HepG2 (cell line): ENCODE data around the gene TMEM154. TPM values are rescaled to one million over a fixed set of nuclear protein-coding genes. Genes with fewer than 3 reads are reported as not detected.

ENCODE experiments used
- ATAC-seq: fragments of 200-7000 bp; cut with Tn5 transposase; 3 replicates; pipeline ENCODE4 v1.9.1; 2020; ENCODE audit warnings: mild to moderate bottlenecking, moderate library complexity
- BruUV-seq: library from RNA; stranded (reverse); fragments of 400-500 nt; replicated peaks from 2 replicates; lab custom pipeline; 2021; lab: Mats Ljungman, UMichigan
- CTCF ChIA-PET: fragments of 300-600 bp; formaldehyde crosslinking; extraction: SDS; loops from one replicate; lab custom pipeline; 2021; ENCODE audit warnings: low total read pairs, inconsistent platforms, low intra/inter-chr PET ratio; lab: Yijun Ruan, JAX
- POLR2A ChIA-PET: fragments of 350-600 bp; sonication (Branson Sonifier 250); formaldehyde crosslinking; loops from one replicate; lab custom pipeline; 2020; ENCODE audit warnings: antibody characterized with exemption, inconsistent platforms; lab: Yijun Ruan, JAX
- DNase-seq: peaks from one replicate; pipeline ENCODE4 v3.0.0-alpha.2; 2015; ENCODE audit warnings: low spot score
- FAIRE-seq: peaks from 3 replicates; lab custom pipeline; 2011; peaks lifted over from hg19 to GRCh38; lab: Jason Lieb, UNC
- H2AFZ ChIP-seq: one replicate; pipeline ENCODE4 v1.6.1; 2011; ENCODE audit warnings: low read length, inconsistent platforms
- H3K27ac ChIP-seq: fragments of 300-600 bp; 3 replicates; pipeline ENCODE4 v1.8.0; 2011; ENCODE audit warnings: mixed run types, mild to moderate bottlenecking, mixed read lengths, low read length, inconsistent platforms; ENCODE audit not compliant: insufficient read depth; ENCODE audit errors: extremely low read length
- H3K27me3 ChIP-seq, 2 experiments: fragments of 200-600 bp in 1 of 2; 2 replicates in 1 of 2; 3 replicates in 1 of 2; pipeline versions ENCODE4 v1.6.0 to v1.8.0; 2011; ENCODE audit warnings: low read length in 2 of 2, mild to moderate bottlenecking in 2 of 2, moderate library complexity in 2 of 2, inconsistent platforms in 1 of 2; ENCODE audit not compliant: insufficient read depth in 2 of 2, control insufficient read depth in 1 of 2
- H3K36me3 ChIP-seq, 2 experiments: fragments of 200-600 bp in 1 of 2; replicated peaks in 1 of 2; 2 replicates in 1 of 2; 3 replicates in 1 of 2; pipeline versions ENCODE4 v1.5.1 to v1.8.0; 2011; ENCODE audit warnings: low read length in 2 of 2, inconsistent platforms in 1 of 2; ENCODE audit not compliant: insufficient read depth in 2 of 2, control insufficient read depth in 1 of 2
- H3K4me1 ChIP-seq: 2 replicates; pipeline ENCODE4 v1.5.1; 2012; ENCODE audit warnings: low read length, inconsistent platforms; ENCODE audit not compliant: insufficient read depth
- H3K4me2 ChIP-seq: 2 replicates; pipeline ENCODE4 v1.6.0; 2011; ENCODE audit warnings: low read depth, low read length, inconsistent platforms
- H3K4me3 ChIP-seq, 3 experiments: fragments of 200-600 bp in 1 of 3; sonication (generic), shearing (Covaris generic) in 1 of 3; replicated peaks in 1 of 3; 2 replicates each; pipeline ENCODE4 v1.5.1; 2011 to 2016; ENCODE audit warnings: low read length in 3 of 3, inconsistent platforms in 2 of 3, low read depth in 2 of 3, mild to moderate bottlenecking in 2 of 3, control low read depth in 1 of 3, mixed read lengths in 1 of 3; ENCODE audit not compliant: insufficient read depth in 1 of 3
- H3K79me2 ChIP-seq: one replicate; pipeline ENCODE4 v1.6.1; 2011; ENCODE audit warnings: low read length, inconsistent platforms; ENCODE audit not compliant: insufficient read depth
- H3K9ac ChIP-seq: 2 replicates; pipeline ENCODE4 v1.6.0; 2011; ENCODE audit warnings: mild to moderate bottlenecking, low read depth, low read length, inconsistent platforms; ENCODE audit not compliant: insufficient read depth
- H3K9me3 ChIP-seq: 2 replicates; pipeline ENCODE4 v1.5.1; 2012; ENCODE audit warnings: mild to moderate bottlenecking, low read length
- H4K20me1 ChIP-seq: 2 replicates; pipeline ENCODE4 v1.6.0; 2011; ENCODE audit warnings: inconsistent platforms, mild to moderate bottlenecking, low read length, moderate library complexity; ENCODE audit not compliant: insufficient read depth
- ARNT2 ChIP-seq: sonication (generic); formaldehyde crosslinking; IDR thresholded peaks from 2 replicates; pipeline ENCODE4 v1.8.0; 2022; ENCODE audit warnings: mild to moderate bottlenecking, low read depth, missing genetic modification reagents, moderate library complexity
- GFI1 ChIP-seq: sonication (generic); formaldehyde crosslinking; IDR thresholded peaks from 2 replicates; pipeline ENCODE4 v1.5.0; 2020; ENCODE audit warnings: missing genetic modification reagents, mild to moderate bottlenecking, borderline replicate concordance
- HNF1A ChIP-seq, 2 experiments: sonication (generic) in 1 of 2; formaldehyde crosslinking in 1 of 2; IDR thresholded peaks; 2 replicates each; pipeline versions ENCODE4 v1.4.0 to v1.6.1; 2016 to 2020; ENCODE audit warnings: borderline replicate concordance in 1 of 2, low read depth in 1 of 2, mild to moderate bottlenecking in 1 of 2, missing genetic modification reagents in 1 of 2
- MTA1 ChIP-seq: sonication (generic); formaldehyde crosslinking; IDR thresholded peaks from 2 replicates; pipeline ENCODE4 v1.4.0; 2020; ENCODE audit warnings: missing genetic modification reagents, mild to moderate bottlenecking, borderline replicate concordance
- PAF1 ChIP-seq: IDR thresholded peaks from 2 replicates; pipeline ENCODE4 v1.6.1; 2016; ENCODE audit warnings: missing genetic modification reagents, missing compliant biosample characterization
- PAX8 ChIP-seq: sonication (generic); formaldehyde crosslinking; IDR thresholded peaks from 2 replicates; pipeline ENCODE4 v1.8.0; 2022; ENCODE audit warnings: mild to moderate bottlenecking, missing genetic modification reagents, borderline replicate concordance
- POLR2AphosphoS5 ChIP-seq: IDR thresholded peaks from 2 replicates; pipeline ENCODE4 v1.6.1; 2012; ENCODE audit warnings: low read depth, low read length
- SNRNP70 ChIP-seq: fragments of 200-400 bp; formaldehyde crosslinking; IDR thresholded peaks from 2 replicates; pipeline ENCODE4 v1.6.1; 2017; ENCODE audit warnings: mild to moderate bottlenecking, low read depth, low read length, moderate library complexity
- SP5 ChIP-seq: IDR thresholded peaks from 2 replicates; pipeline ENCODE4 v1.6.1; 2016; ENCODE audit warnings: low read depth, borderline replicate concordance
- TP53 ChIP-seq: sonication (generic); formaldehyde crosslinking; conservative IDR thresholded peaks from 2 replicates; pipeline ENCODE4 v1.4.0; 2020; ENCODE audit warnings: missing genetic modification reagents
- ZIK1 ChIP-seq: sonication (generic); formaldehyde crosslinking; IDR thresholded peaks from 2 replicates; pipeline ENCODE4 v1.5.0; 2020; ENCODE audit warnings: mild to moderate bottlenecking, low read depth, missing genetic modification reagents, borderline replicate concordance
- ZNF17 ChIP-seq: sonication (generic); formaldehyde crosslinking; IDR thresholded peaks from 2 replicates; pipeline ENCODE4 v1.5.0; 2020; ENCODE audit warnings: mild to moderate bottlenecking, missing genetic modification reagents
- ZNF557 ChIP-seq: sonication (generic); formaldehyde crosslinking; IDR thresholded peaks from 2 replicates; pipeline ENCODE4 v1.4.0; 2020; ENCODE audit warnings: missing genetic modification reagents
- ZNF660 ChIP-seq: sonication (generic); formaldehyde crosslinking; IDR thresholded peaks from 2 replicates; pipeline ENCODE4 v1.5.1; 2020; ENCODE audit warnings: mild to moderate bottlenecking, low read depth, missing genetic modification reagents, borderline replicate concordance
- ZNF672 ChIP-seq: sonication (generic); formaldehyde crosslinking; IDR thresholded peaks from 2 replicates; pipeline ENCODE4 v1.8.1; 2022; ENCODE audit warnings: missing genetic modification reagents
- ZNF772 ChIP-seq: sonication (generic); formaldehyde crosslinking; IDR thresholded peaks from 2 replicates; pipeline ENCODE4 v1.5.0; 2020; ENCODE audit warnings: mild to moderate bottlenecking, missing genetic modification reagents
- WGBS: methylation state at CpG from one replicate; pipeline ENCODE4 v1.1.6; 2017; ENCODE audit warnings: low lambda C conversion rate; 5-methylcytosine and 5-hydroxymethylcytosine counted together
- in situ Hi-C: cut with HindIII; loops from 2 replicates; pipeline ENCODE4 v1.10.0; 2017; ENCODE audit warnings: low pct_unique_long_range_greater_than_20kb; ENCODE audit not compliant: extremely low pct_ligation_motif_present
- intact Hi-C: fragments of 100-400 bp; cut with micrococcal nuclease; formaldehyde crosslinking; loops from one replicate; pipeline ENCODE4 v1.10.0; 2022; ENCODE audit not compliant: unreplicated experiment
- polyA plus RNA-seq, 8 experiments: library from polyadenylated mRNA; depleted of rRNA in 3 of 8; stranded (reverse) in 7 of 8; unstranded in 1 of 8; fragments of >200 nt; fragmentation: Illumina TruSeq in 4 of 8; extraction: Trizol in 4 of 8; gene quantifications; 2 replicates each; pipeline versions ENCODE4 v1.2.1 to v1.2.3, GENCODE V29; 2011 to 2016; ENCODE audit warnings: low read depth in 4 of 8, missing spikeins in 1 of 8, mixed read lengths in 1 of 8; ENCODE audit not compliant: insufficient read depth in 1 of 8
- total RNA-seq, 5 experiments: library from RNA; depleted of rRNA; stranded (reverse); fragments of >200 nt; fragmentation: Illumina TruSeq; extraction: Trizol; gene quantifications; 2 replicates each; pipeline ENCODE4 v1.2.3, GENCODE V29; 2016; ENCODE audit warnings: low read depth in 1 of 5

The TMEM154 gene
- total and polyA plus RNA-seq, 2 of the 13 experiments (the other 11 are each of a cell fraction or from before 2014, with no cell fraction given), result 0.03 TPM; not detected in 1

GRCh38 chr4:152616804-152617203 is 63.0 kb downstream of the TMEM154 start:
- POLR2A ChIA-PET, result no interaction called here
- no peak for FAIRE-seq

More at GRCh38 chr4:152616804-152617203, 63.0 kb downstream of the TMEM154 start:
- no peak overlapping the region for H3K9ac ChIP-seq
- DNase-seq (no peak), ATAC-seq (no peak)
- H3K79me2 ChIP-seq, result no peaks in the 10 kb centered on the region
- in situ Hi-C loops, result no loop called here
- H3K4me1 ChIP-seq, result no peaks in the 10 kb centered on the region
- no peak overlapping the region for H3K4me2 ChIP-seq
- no peak overlapping the region for H3K4me3 ChIP-seq
- H2AFZ ChIP-seq, result no peak overlapping the region
- BruUV-seq, result no TSS peak
- CTCF ChIA-PET, result no interaction called here
- peaks cover 2 to 24% of the 10 kb centered on the region in 2 experiments; a peak in 3 of 5 replicates for H3K27me3 ChIP-seq
- no peaks in the 10 kb centered on the region for H4K20me1 ChIP-seq
- H3K36me3 ChIP-seq, result no peaks in the 10 kb centered on the region
- H3K9me3 ChIP-seq, result no peaks in the 10 kb centered on the region
- H3K27ac ChIP-seq, result no peak overlapping the region
- intact Hi-C loops, result no loop called here
- 29% methylated on average over 3 of the region's 3 CpGs for WGBS
- TF ChIP-seq POLR2AphosphoS5 (no peak), ZNF772 (CRISPR knock-in tag) (no peak), TP53 (no peak), MTA1 (no peak), SNRNP70 (no peak), ZNF17 (CRISPR knock-in tag) (no peak), HNF1A (IDR thresholded peaks at IDR 0.05; ENCODE audit: low read depth) (no peak), HNF1A (CRISPR knock-in tag; IDR thresholded peaks at IDR 0.05; ENCODE audit: borderline replicate concordance) (no peak), ZIK1 (CRISPR knock-in tag) (no peak), SP5 (no peak), PAX8 (CRISPR knock-in tag) (no peak), PAF1 (CRISPR knock-in tag) (no peak), GFI1 (no peak), ZNF557 (no peak), ARNT2 (CRISPR knock-in tag) (no peak), ZNF660 (CRISPR knock-in tag) (no peak), ZNF672 (CRISPR knock-in tag) (no peak)
